Stimulated activated CD4-positive, alpha-beta T cell treated with anti-CD3 and anti-CD28 coated beads, TNF-alpha, amount 100 ng/mL, for 1 hour (primary cell): ENCODE data around the gene CD14.
"Not testable (repeated sequence)": the region's sequence is repeated elsewhere in the genome, so short reads cannot be mapped to it uniquely, and the experiment has no call there.

Source experiments
- DNase-seq, 3 donors: peaks; one replicate each; pipeline ENCODE4 v3.0.0-alpha.2; 2020; ENCODE audit warnings: low read depth in 3 of 3, low spot score in 1 of 3

The CD14 gene

DNA sequence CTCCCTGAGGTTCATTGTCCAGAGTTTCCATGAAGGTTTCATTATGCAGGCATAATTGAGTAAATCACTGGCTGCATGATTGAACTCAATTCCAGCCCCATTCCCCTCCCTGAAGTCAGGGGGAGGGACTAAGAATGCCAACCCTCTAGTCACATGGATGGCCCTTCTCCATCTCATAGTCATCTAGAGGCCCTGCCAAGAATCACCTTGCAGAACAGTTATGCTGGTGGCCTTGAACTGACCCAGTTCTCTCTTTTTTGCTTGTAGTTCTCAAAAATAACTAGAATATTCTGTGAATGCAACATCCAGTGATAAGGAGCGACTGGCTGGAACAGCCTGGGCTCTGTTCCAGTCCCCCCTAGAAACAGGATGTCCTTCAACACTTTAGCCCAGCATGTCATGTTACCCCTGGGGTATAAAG is 36.6 kb downstream of the CD14 start:
- DNase-seq: no peak

DNA sequence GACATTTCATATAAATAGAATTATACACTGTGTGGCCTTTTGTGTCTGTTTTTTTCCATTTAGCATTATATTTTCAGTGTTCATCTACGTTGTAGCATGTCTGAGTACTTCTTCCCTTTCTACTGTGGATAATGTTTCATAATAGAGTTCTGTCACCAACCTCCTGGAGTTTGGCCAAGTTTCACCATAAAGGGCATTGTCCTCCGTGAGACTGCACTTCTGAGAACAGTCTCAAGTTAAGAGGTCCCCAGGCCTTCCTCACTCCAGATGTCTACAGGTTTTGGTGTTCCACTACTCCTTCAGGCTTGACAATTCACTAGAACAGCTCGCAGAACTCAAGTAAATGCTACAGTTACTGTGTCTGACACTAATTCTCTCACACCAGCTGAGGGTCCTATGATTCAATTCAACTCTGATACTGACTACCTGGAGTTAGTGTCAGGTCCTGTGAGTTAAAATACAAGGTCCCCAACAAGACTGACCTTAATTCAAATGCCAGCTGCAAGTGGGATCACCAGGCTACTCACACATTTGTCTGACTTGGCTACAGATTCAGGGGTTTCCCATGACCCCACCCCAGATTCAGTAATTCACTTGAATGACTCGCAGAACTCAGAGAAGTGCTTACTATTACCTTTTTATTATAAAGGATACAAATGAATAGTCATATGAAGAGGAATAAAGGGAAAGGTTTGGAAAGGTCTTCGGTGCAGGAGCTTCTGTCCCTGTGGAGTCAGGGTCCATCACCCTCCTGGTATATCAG is 37.3 kb downstream of the CD14 start:
- DNase-seq: no peak

DNA sequence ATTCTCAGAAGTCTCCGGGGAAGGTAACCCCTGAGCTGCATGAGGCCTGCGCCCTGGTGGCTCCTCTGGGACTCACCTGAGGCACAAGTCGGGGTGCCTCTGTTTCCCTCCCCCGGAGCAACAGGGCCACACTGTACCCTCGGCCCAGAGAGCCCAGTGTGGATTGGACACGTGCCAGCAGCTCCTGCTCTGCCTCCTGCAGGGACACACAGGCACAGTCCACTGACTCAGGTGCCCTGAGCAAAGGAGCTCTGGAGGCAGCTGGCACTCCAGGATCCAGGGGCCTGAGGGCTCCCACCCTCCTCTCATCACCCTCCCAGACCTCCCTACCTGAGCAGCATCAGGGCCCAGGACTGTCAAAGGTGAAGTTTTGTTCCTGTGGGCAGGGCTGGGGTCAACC is 38.8 kb downstream of the CD14 start:
- no peak for DNase-seq

DNA sequence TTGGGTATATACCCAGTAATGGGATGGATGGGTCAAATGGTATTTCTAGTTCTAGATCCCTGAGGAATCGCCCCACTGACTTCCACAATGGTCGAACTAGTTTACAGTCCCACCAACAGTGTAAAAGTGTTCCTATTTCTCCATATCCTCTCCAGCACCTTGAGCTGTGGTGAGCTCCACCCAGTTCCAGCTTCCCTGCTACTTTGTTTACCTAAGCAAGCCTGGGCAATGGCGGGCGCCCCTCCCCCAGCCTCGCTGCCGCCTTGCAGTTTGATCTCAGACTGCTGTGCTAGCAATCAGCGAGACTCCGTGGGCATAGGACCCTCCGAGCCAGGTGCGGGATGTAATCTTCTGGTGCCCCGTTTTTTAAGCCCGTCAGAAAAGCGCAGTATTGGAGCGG is 39.9 kb downstream of the CD14 start:
- DNase-seq: not testable (repeated sequence)

DNA sequence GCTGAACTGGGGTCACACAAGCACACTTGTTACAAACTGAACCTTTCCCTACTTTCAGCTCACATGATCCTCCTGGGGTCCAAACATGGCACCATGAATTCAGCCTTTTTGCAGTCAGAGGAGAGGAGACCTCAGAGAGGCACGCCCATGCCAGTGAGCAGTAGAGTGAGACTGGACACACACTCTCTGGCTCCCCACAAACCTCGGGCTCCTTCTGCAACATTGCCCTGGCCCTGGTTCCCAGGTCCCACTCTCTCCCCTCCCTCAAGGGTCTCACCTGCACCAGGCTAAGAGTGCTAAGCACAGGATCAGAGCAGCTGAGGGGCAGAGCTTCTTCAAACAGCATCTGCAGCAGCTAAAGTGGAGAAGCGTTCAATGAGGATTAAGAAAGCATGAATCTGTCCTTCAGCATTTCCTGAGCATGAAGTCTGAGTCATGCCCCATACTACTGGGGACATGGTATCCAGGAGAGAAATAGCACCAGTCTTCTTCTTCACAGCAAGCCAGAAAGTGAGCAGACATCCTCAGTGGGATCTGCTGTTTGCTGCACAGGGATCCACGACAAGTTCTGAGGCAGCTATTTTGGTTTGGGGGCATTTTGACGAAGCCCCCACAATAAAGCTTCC is 41.1 kb downstream of the CD14 start:
- DNase-seq: no peak

DNA sequence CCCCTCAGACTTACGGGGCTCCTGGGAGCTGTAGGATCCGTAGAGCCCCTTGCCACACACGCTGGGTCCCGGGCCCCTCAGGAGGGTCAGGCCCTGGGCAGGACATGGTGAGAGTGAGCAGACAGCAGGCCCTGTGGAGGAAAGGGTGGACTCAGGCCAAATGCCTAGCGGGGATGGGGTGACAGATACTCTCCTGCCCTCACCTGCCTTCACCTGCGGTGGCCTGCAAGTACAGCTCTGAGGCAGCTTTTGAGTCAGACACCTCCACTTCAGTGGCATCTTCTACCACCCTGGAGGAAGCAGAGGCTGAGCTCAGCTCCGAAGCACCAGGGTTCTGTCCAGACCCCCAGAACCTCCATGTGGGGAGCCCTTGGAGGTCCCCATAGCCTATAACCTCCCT is 42.1 kb downstream of the CD14 start:
- DNase-seq: no peak

DNA sequence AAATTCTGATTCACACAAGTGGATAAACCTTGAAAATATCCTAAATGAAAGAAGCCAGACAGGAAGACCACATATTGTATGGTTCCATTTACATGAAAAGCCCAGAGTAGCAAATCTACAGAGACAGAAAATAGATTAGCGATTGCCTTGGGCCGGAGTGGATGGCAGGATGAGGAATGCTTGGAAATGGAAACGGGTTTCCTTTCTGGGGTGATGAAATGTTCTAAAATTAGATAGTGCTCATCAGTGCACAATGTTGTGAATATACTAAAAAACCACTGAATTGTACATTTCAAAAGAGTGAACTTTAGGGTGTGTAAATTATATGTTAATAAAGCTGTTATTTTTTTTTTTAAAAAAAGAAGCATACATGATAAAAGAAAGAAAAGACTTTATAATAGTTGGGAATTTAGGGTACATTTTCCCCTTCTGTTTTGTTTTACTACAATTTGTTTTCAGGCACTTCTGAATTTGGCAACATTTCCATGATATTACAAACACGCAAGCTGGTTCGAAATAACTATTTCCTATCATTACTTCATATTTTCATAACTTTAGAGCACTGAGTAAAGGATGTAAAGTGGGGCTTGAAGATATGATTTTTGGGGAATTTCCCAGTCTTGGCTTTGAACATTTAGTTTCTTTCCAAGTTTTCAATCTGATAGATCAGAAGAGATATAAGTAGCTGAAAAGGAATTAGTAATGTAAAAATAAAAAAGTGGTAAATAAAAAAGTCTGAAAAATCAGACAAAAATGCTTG is 44.5 kb downstream of the CD14 start:
- DNase-seq: no peak

DNA sequence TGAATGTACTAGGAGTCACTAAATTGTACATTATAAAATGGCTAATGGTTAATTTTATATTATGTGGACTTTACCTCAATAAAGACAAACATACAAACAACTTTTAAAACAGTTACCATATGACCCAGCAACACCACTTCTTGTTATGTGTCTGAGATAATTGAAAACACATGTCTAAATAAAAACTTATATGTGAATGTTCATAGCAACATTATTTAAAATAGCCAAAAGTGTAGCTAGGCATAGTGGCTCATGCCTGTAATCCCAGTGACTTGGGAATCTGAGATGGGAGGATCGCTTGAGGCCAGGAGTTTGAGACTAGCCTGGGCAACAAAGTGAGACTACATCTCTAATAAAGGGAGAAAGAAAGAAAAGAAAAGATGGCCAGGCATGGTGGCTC is 45.5 kb downstream of the CD14 start:
- no peak for DNase-seq
